Endothelial cell of umbilical vein (primary cell): ENCODE data around the gene ULK2. TPM values are rescaled to one million over a fixed set of nuclear protein-coding genes. Genes with fewer than 3 reads are reported as not detected.

Source experiments
- BruUV-seq: library from RNA; stranded (reverse); fragments of 400-500 nt; replicated peaks from 2 replicates; lab custom pipeline; 2021; lab: Mats Ljungman, UMichigan
- CTCF ChIA-PET: fragments of 300-600, 350-600 bp; sonication (Branson Sonifier 250); formaldehyde crosslinking; loops from one replicate; lab custom pipeline; 2021; ENCODE audit warnings: antibody characterized with exemption, inconsistent platforms; lab: Charles Lee
- POLR2A ChIA-PET: fragments of 300-600, 350-600 bp; sonication (Branson Sonifier 250); formaldehyde crosslinking; loops from one replicate; lab custom pipeline; 2021; ENCODE audit warnings: antibody characterized with exemption, inconsistent platforms; lab: Charles Lee
- DNase-seq: peaks from one replicate; pipeline ENCODE4 v3.0.0-alpha.2; 2011; ENCODE audit warnings: low read depth, low spot score
- FAIRE-seq: peaks from 2 replicates; lab custom pipeline; 2011; peaks lifted over from hg19 to GRCh38; lab: Jason Lieb, UNC
- H2AFZ ChIP-seq: 2 replicates; pipeline ENCODE4 v1.6.0; 2012; ENCODE audit warnings: low read depth, low read length, control low read depth, inconsistent platforms
- H3K27ac ChIP-seq: 2 replicates; pipeline ENCODE4 v1.5.1; 2011; ENCODE audit warnings: low read depth, mild to moderate bottlenecking, control low read depth, low read length, moderate library complexity; ENCODE audit not compliant: insufficient read depth
- H3K27me3 ChIP-seq, 2 experiments: 2 replicates each; pipeline versions ENCODE4 v1.6.0 to v1.6.1; 2011; ENCODE audit warnings: low read length in 2 of 2, mixed read lengths in 1 of 2; ENCODE audit not compliant: control insufficient read depth in 2 of 2, insufficient read depth in 2 of 2
- H3K36me3 ChIP-seq, 2 experiments: 2 replicates in 1 of 2; 3 replicates in 1 of 2; pipeline ENCODE4 v1.5.1; 2011; ENCODE audit warnings: low read length in 2 of 2, mild to moderate bottlenecking in 1 of 2, moderate library complexity in 1 of 2; ENCODE audit not compliant: control insufficient read depth in 2 of 2, insufficient read depth in 2 of 2; ENCODE audit errors: extremely low read depth in 1 of 2
- H3K4me1 ChIP-seq: 3 replicates; pipeline ENCODE4 v1.5.1; 2011; ENCODE audit warnings: mild to moderate bottlenecking, low read length; ENCODE audit not compliant: control insufficient read depth, insufficient read depth; ENCODE audit errors: extremely low read depth
- H3K4me2 ChIP-seq: 2 replicates; pipeline ENCODE4 v1.6.1; 2011; ENCODE audit warnings: low read length, control low read depth, mixed read lengths; ENCODE audit not compliant: insufficient read depth
- H3K4me3 ChIP-seq, 3 experiments: fragments of 200-600 bp in 1 of 3; sonication (generic), shearing (Covaris generic) in 1 of 3; replicated peaks in 1 of 3; 2 replicates each; pipeline ENCODE4 v1.5.1; 2011 to 2016; ENCODE audit warnings: control low read depth in 3 of 3, low read length in 3 of 3, mild to moderate bottlenecking in 2 of 3, inconsistent platforms in 1 of 3, low read depth in 1 of 3, moderate library complexity in 1 of 3; ENCODE audit not compliant: insufficient read depth in 1 of 3
- H3K79me2 ChIP-seq: 2 replicates; pipeline ENCODE4 v1.6.0; 2012; ENCODE audit warnings: low read length, inconsistent platforms; ENCODE audit not compliant: control insufficient read depth, insufficient read depth
- H3K9ac ChIP-seq: replicated peaks from 2 replicates; pipeline ENCODE3; 2011; ENCODE audit warnings: low read length, control low read depth; ENCODE audit not compliant: insufficient read depth; ENCODE audit errors: extremely low read depth
- H3K9me1 ChIP-seq: replicated peaks from 3 replicates; pipeline ENCODE4 v1.6.0; 2011; ENCODE audit warnings: mild to moderate bottlenecking, low read length; ENCODE audit not compliant: control insufficient read depth, insufficient read depth; ENCODE audit errors: extremely low read depth
- H3K9me3 ChIP-seq: replicated peaks from 2 replicates; pipeline ENCODE4 v1.5.1; 2012; ENCODE audit warnings: low read length, inconsistent platforms; ENCODE audit not compliant: control insufficient read depth, insufficient read depth
- H4K20me1 ChIP-seq: replicated peaks from 2 replicates; pipeline ENCODE3; 2011; ENCODE audit warnings: mild to moderate bottlenecking, low read length; ENCODE audit not compliant: control insufficient read depth, insufficient read depth; ENCODE audit errors: extremely low read depth
- CTCF ChIP-seq, 2 donors: IDR thresholded peaks; 1 replicate in 1 of 2; 2 replicates in 1 of 2; pipeline ENCODE4 v1.5.1; 2011; ENCODE audit warnings: low read length in 2 of 2, mild to moderate bottlenecking in 2 of 2, moderate library complexity in 2 of 2, control low read depth in 1 of 2, inconsistent platforms in 1 of 2, low read depth in 1 of 2; ENCODE audit not compliant: insufficient read depth in 1 of 2; ENCODE audit errors: extremely low read depth in 1 of 2
- EZH2 ChIP-seq: IDR thresholded peaks from 2 replicates; pipeline ENCODE4 v1.6.1; 2012; ENCODE audit warnings: borderline replicate concordance, low read depth, mild to moderate bottlenecking, moderate library complexity, low read length, inconsistent platforms; ENCODE audit not compliant: severe bottlenecking
- FOS ChIP-seq: IDR thresholded peaks from 2 replicates; pipeline ENCODE4 v1.6.1; 2011; ENCODE audit warnings: mild to moderate bottlenecking, low read length, moderate library complexity, borderline replicate concordance; ENCODE audit not compliant: insufficient read depth
- GATA2 ChIP-seq: IDR thresholded peaks from 2 replicates; pipeline ENCODE4 v1.7.0; 2011; ENCODE audit warnings: low read depth, mild to moderate bottlenecking, moderate library complexity, mixed read lengths, low read length; ENCODE audit not compliant: insufficient read length, insufficient read depth
- JUN ChIP-seq: IDR thresholded peaks from 2 replicates; pipeline ENCODE4 v1.6.1; 2011; ENCODE audit warnings: borderline replicate concordance, low read depth; ENCODE audit not compliant: insufficient read length, insufficient read depth
- MAX ChIP-seq: IDR thresholded peaks from 2 replicates; pipeline ENCODE4 v1.6.1; 2011; ENCODE audit not compliant: insufficient read depth, insufficient read length
- MYC ChIP-seq: IDR thresholded peaks from one replicate; pipeline ENCODE4 v1.6.1; 2011; ENCODE audit warnings: mild to moderate bottlenecking, low read depth, low read length
- POLR2A ChIP-seq: IDR thresholded peaks from 2 replicates; pipeline ENCODE4 v1.6.1; 2012; ENCODE audit warnings: low read depth, mild to moderate bottlenecking, control low read depth, low read length
- POLR2AphosphoS5 ChIP-seq: IDR thresholded peaks from 2 replicates; pipeline ENCODE4 v1.6.1; 2012; ENCODE audit warnings: low read depth, mild to moderate bottlenecking, control low read depth, low read length, moderate library complexity; ENCODE audit not compliant: insufficient read depth
- dilution Hi-C: fragments of 300-500 bp; cut with MboI; formaldehyde crosslinking; loops from one replicate; pipeline ENCODE4 v1.15.0; 2019; ENCODE audit warnings: low sequenced_read_pairs; ENCODE audit not compliant: extremely low pct_ligation_motif_present
- intact Hi-C: fragments of 100-400 bp; cut with micrococcal nuclease; formaldehyde crosslinking; loops from one replicate; pipeline ENCODE4 v1.10.0; 2022
- polyA plus RNA-seq, 4 experiments: library from polyadenylated mRNA; depleted of rRNA in 3 of 4; stranded (reverse) in 3 of 4; unstranded in 1 of 4; fragments of >200 nt; gene quantifications; 2 replicates each; pipeline versions ENCODE4 v1.2.1 to v1.2.3, GENCODE V29; 2011 to 2012; ENCODE audit warnings: missing spikeins in 1 of 4
- total RNA-seq: library from RNA; stranded (reverse); gene quantifications from 2 replicates; pipeline ENCODE4 v1.2.3, GENCODE V29; 2021

The ULK2 gene
- total and polyA plus RNA-seq, 2 donors (not counting 3 experiments of a cell fraction or from before 2014, with no cell fraction given), result 19.3 to 26.7 TPM

- no peaks in the 10 kb centered on the region for H3K9me3 ChIP-seq
- no peaks in the 10 kb centered on the region for H4K20me1 ChIP-seq
- no peak overlapping the region for H3K4me2 ChIP-seq
- no peaks in the 10 kb centered on the region for H3K27me3 ChIP-seq
- no peak overlapping the region for H3K9ac ChIP-seq
- DNase-seq (no peak), FAIRE-seq (no peak)
- no peak overlapping the region for H3K4me3 ChIP-seq
- ChIA-PET POLR2A (interaction anchor here (0.7 kb wide), 1 partner anchor 133 kb away, joined by 4 read pairs; no protein-coding TSS in a partner anchor), CTCF (no interaction called here)
- H3K4me1 ChIP-seq, result no peaks in the 10 kb centered on the region
- no peak overlapping the region for H2AFZ ChIP-seq
- H3K27ac ChIP-seq, result no peak overlapping the region
- H3K36me3 ChIP-seq, result no peaks in the 10 kb centered on the region
- BruUV-seq, result no TSS peak
- no peak for TF ChIP-seq GATA2
- no peak for TF ChIP-seq JUN
- no peak for TF ChIP-seq FOS
- TF ChIP-seq POLR2AphosphoS5, result no peak
- no peak for TF ChIP-seq POLR2A
- no peak for TF ChIP-seq MAX
- no peak for TF ChIP-seq MYC
- TF ChIP-seq EZH2, result no peak
- no peak for TF ChIP-seq CTCF (IDR thresholded peaks at IDR 0.05; ENCODE audit: extremely low read depth in 1 of 2, insufficient read depth in 1 of 2, low read depth in 1 of 2, low read length in 2 of 2)
- intact Hi-C loops (no loop called here), dilution Hi-C loops (no loop called here)
- no peaks in the 10 kb centered on the region for H3K79me2 ChIP-seq
- no peaks in the 10 kb centered on the region for H3K9me1 ChIP-seq
Measured at GRCh38 chr17:19886116-19886515, 18.4 kb upstream of the ULK2 start.
